PC-9 (cell line): ENCODE results near the gene SELENOV.

Source experiments
- EZH2 ChIP-seq: fragments of 200-600 bp; sonication (generic); IDR thresholded peaks from 2 replicates; pipeline ENCODE4 v1.8.0; 2017; ENCODE audit warnings: antibody characterized with exemption, low read depth
- TF ChIP-seq, protein P1 (sequence below): fragments of 200-600 bp; sonication (generic); conservative IDR thresholded peaks from 2 replicates; pipeline ENCODE4 v1.6.1; 2017; ENCODE audit warnings: mixed run types, antibody characterized with exemption, mild to moderate bottlenecking, moderate library complexity

DNA sequence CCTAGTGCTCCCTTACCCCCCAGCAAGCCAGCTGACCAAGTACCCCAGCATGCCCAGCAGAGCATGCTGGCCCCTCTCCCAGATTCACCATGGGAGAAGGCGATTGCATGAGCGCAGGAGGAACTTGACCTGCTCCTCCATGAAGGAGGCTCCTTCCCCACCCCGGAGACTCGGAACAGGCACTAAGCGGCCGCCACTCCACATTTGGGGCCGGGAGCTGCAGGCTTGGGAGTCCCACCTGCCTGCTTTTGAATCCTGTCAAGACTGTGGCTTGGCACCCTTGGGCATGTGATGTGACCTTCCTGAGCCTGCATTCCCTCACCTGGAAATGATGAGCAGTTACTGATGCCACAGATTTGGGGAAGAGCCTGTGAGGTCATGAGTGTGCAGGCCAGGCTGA lies 47.0 kb upstream of the SELENOV start:
- TF ChIP-seq, protein P1, sequence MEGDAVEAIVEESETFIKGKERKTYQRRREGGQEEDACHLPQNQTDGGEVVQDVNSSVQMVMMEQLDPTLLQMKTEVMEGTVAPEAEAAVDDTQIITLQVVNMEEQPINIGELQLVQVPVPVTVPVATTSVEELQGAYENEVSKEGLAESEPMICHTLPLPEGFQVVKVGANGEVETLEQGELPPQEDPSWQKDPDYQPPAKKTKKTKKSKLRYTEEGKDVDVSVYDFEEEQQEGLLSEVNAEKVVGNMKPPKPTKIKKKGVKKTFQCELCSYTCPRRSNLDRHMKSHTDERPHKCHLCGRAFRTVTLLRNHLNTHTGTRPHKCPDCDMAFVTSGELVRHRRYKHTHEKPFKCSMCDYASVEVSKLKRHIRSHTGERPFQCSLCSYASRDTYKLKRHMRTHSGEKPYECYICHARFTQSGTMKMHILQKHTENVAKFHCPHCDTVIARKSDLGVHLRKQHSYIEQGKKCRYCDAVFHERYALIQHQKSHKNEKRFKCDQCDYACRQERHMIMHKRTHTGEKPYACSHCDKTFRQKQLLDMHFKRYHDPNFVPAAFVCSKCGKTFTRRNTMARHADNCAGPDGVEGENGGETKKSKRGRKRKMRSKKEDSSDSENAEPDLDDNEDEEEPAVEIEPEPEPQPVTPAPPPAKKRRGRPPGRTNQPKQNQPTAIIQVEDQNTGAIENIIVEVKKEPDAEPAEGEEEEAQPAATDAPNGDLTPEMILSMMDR = no peak
- no peak for TF ChIP-seq EZH2
